ENCODE data around the gene VARS1. TPM values are rescaled to one million over a fixed set of nuclear protein-coding genes. Genes with fewer than 3 reads are reported as not detected.

VARS1 gene
- total RNA-seq (2021; fragmentation: NEBNext Ultra II Directional; extraction: Animal tissue kit (Norgen Biotek cat#: 25700)) = 162 and 163 TPM in 2 replicates
- 53.5 and 99.3 TPM in 2 replicates for polyA plus RNA-seq (2011; rRNA removed)
- 38.7 TPM for polyA plus RNA-seq (2011; cell fraction: cytosol; rRNA removed)
- polyA plus RNA-seq (2011; cell fraction: nucleus; rRNA removed) = 191 TPM
- 141 to 169 TPM (median 165 TPM) in 4 replicates for polyA plus RNA-seq (2012, experiment 1 of 2)
- polyA plus RNA-seq (2012, experiment 2 of 2) = 254 TPM
- 75.9 TPM for polyA plus RNA-seq (2013, experiment 1 of 2)
- 66.0 TPM for polyA plus RNA-seq (2013, experiment 2 of 2)
- polyA minus RNA-seq (2011; rRNA and poly(A)+ RNA removed) = 123 and 151 TPM in 2 replicates
- 89.3 TPM for polyA minus RNA-seq (2011; cell fraction: cytosol; rRNA and poly(A)+ RNA removed)
- polyA minus RNA-seq (2011; cell fraction: nucleus; rRNA and poly(A)+ RNA removed) = 72.5 TPM
- long read RNA-seq, experiment 1, full-length matches to known transcripts = 13 of 125 reads
- long read RNA-seq, experiment 1, partial matches to known transcripts = 90 of 125 reads
- long read RNA-seq, experiment 1, other reads (novel, unspliced or antisense) = 22 of 125 reads
- long read RNA-seq, experiment 2, partial matches to known transcripts = 4 of 4 reads
- long read RNA-seq, experiment 2, other reads (novel, unspliced or antisense) = 0 of 4 reads

DNA sequence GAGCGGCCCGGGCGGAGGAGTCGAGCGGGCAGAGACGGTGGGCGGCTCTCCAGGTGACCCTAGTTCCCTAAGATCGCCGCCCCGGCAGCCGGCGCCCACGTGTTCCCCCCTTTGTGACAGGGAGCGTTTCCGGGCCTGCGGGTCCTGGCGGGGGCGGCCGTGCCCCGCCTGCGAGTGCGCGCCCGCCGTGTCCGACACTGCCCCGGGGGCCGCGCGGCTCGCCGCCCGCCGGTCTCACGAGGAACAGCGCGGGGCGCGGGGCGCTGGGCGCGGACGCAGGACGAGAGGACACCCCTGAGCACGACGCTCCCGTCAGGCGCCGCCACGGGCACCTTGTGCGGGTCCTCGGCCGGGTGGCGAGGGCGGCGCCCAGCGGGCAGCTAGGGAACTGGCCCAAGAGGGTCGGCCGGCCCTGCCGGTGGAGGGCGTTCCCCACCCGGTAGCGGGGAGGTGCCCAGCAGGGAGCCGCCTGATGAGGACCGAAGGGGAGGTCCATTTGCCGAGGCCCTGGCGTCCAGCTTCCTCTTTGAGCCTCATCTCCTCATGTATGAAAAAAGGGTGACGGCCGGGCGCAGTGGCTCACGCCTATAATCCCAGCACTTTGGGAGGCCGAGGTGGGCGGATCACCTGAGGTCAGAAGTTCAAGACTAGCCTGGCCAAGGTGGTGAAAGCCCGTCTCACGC, at the start of gene VARS1:
Gene VARS1 (minus strand): TSS at position 137 of the 683 bp plus-strand sequence. CDS start 535 bp downstream, outside the sequence.
- Histone ChIP-seq H2BK12ac (ENCODE audit: low read depth, low read length) (no peak within 1 kb of the TSS), H4K8ac (ENCODE audit: extremely low read depth, insufficient read depth, low read length) (peak within 1 kb of the TSS; percentile 99), H3K9ac (replicated peaks in 1 of 4; ENCODE audit: extremely low read depth in 1 of 4, low read depth in 3 of 4, low read length in 3 of 4) (peak within 1 kb of the TSS; percentile 77 to 99 (median 95)), H3K4me2 (ENCODE audit: insufficient read depth in 1 of 2, low read depth in 2 of 2, low read length in 2 of 2) (peak within 1 kb of the TSS; percentile 89 to 94), H3K4ac (replicated peaks; ENCODE audit: insufficient read length, low read depth, low read length) (peak within 1 kb of the TSS; percentile 78), H3K14ac (ENCODE audit: insufficient read length) (no peak within 1 kb of the TSS), H3K36me3 (ENCODE audit: control insufficient read depth in 2 of 4, insufficient read depth in 4 of 4, low read length in 3 of 4) (peaks cover 2 to 28% (median 12%) of the 10 kb centered on the region in 4 experiments; a peak in 6 of 8 replicates), H2BK20ac (ENCODE audit: low read length) (no peak within 1 kb of the TSS), H3K4me3 (ENCODE audit: extremely low read depth in 1 of 4, insufficient read depth in 2 of 4, low read depth in 3 of 4, low read length in 4 of 4) (peak within 1 kb of the TSS; percentile 82 to 95 (median 90)), H3K79me2 (ENCODE audit: control insufficient read depth in 1 of 2, insufficient read depth in 2 of 2, low read length in 2 of 2) (peaks cover 0 to 19% of the 10 kb centered on the region in 2 experiments; a peak in 2 of 4 replicates), H2AFZ (ENCODE audit: low read length) (no peak within 1 kb of the TSS), H4K20me1 (replicated peaks in 1 of 2; ENCODE audit: control insufficient read depth in 1 of 2, insufficient read depth in 2 of 2, low read length in 2 of 2) (peaks cover 1 to 6% of the 10 kb centered on the region in 2 experiments), H3K4me1 (replicated peaks in 1 of 4; ENCODE audit: control insufficient read depth in 3 of 4, insufficient read depth in 4 of 4, low read length in 3 of 4) (peaks cover 0 to 2% (median under 1%) of the 10 kb centered on the region in 4 experiments; a peak in 3 of 7 replicates), H3K56ac (replicated peaks; ENCODE audit: insufficient read length, low read depth, low read length) (peak within 1 kb of the TSS; percentile 86), H2BK15ac (ENCODE audit: low read length) (peak within 1 kb of the TSS; percentile 99; the same call in 1 of the 2 replicates), H3K23me2 (ENCODE audit: low read depth, low read length) (peaks cover 5% of the 10 kb centered on the region; the same call in 1 of the 2 replicates), H3K9me3 (ENCODE audit: insufficient read depth in 2 of 2, low read depth in 1 of 2, low read length in 1 of 2) (no peaks in the 10 kb centered on the region), H3K18ac (ENCODE audit: extremely low read depth, low read length) (peak within 1 kb of the TSS; percentile 99), H4K91ac (replicated peaks; ENCODE audit: insufficient read length, low read length) (peak within 1 kb of the TSS; percentile 99), H3K23ac (ENCODE audit: insufficient read length) (no peak within 1 kb of the TSS), H3K27me3 (replicated peaks in 1 of 4; ENCODE audit: control insufficient read depth in 3 of 4, extremely low read depth in 1 of 4, insufficient read depth in 3 of 4, low read length in 3 of 4) (no peaks in the 10 kb centered on the region), H2BK5ac (ENCODE audit: low read depth, low read length) (peak within 1 kb of the TSS; percentile 73), H2BK120ac (replicated peaks; ENCODE audit: low read depth, low read length) (peak within 1 kb of the TSS; percentile 75), H4K5ac (ENCODE audit: insufficient read length, low read depth, low read length) (peak within 1 kb of the TSS; percentile 98), H3K27ac (ENCODE audit: low read depth, low read length) (peak within 1 kb of the TSS; percentile 99), H2AK5ac (ENCODE audit: low read depth, low read length) (no peak within 1 kb of the TSS), H3K79me1 (ENCODE audit: low read depth, low read length) (peaks cover 3% of the 10 kb centered on the region; the same call in 1 of the 2 replicates)
- FAIRE-seq = no peak
- DNase-seq (ENCODE audit: low read depth in 1 of 2, low spot score in 2 of 2) = peak in 1 of 2 experiments; percentile 96
- ChIA-PET CTCF (ENCODE audit: partially characterized antibody) (interaction anchor here (0.5 to 5.9 kb wide), 25 partner anchors 9 to 157 kb away, joined by 3 to 28 read pairs (median 3); partner anchors contain the start of genes HSPA1A, HSPA1B, HSPA1L and LSM2), POLR2A (ENCODE audit: partially characterized antibody) (interaction anchor here (0.6 to 7.6 kb wide), 40 partner anchors 9 to 255 kb away, joined by 3 to 81 read pairs (median 4); partner anchors contain the start of genes ABHD16A, BAG6, DXO and EHMT2)
- WGBS, 2 experiments (ENCODE audit: extremely low coverage in 1 of 2, insufficient coverage in 1 of 2, insufficient read length in 1 of 2, insufficient replicate concordance in 2 of 2, low coverage in 1 of 2, low lambda C conversion rate in 2 of 2, missing lambda C conversion rate in 1 of 2) = 4% methylated on average over 56 of the region's 75 CpGs; no CpG with 5 or more reads in 1 of the 2 experiments
- TF ChIP-seq TBP (IDR thresholded peaks at IDR 0.05; ENCODE audit: low read depth, low read length) = peak; percentile 58; the same call in 1 of the 2 replicates
- TF ChIP-seq, protein P1, sequence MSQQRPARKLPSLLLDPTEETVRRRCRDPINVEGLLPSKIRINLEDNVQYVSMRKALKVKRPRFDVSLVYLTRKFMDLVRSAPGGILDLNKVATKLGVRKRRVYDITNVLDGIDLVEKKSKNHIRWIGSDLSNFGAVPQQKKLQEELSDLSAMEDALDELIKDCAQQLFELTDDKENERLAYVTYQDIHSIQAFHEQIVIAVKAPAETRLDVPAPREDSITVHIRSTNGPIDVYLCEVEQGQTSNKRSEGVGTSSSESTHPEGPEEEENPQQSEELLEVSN (IDR thresholded peaks at IDR 0.05) = peak; percentile 51; the same call in 1 of the 2 replicates
- TF ChIP-seq TAF1 (IDR thresholded peaks at IDR 0.05; ENCODE audit: low read depth, low read length) = peak; percentile 31; the same call in 1 of the 2 replicates
- TF ChIP-seq CBX8 (IDR thresholded peaks at IDR 0.05; ENCODE audit: borderline replicate concordance, low read depth, low read length) = no peak
- TF ChIP-seq RAD21 (IDR thresholded peaks at IDR 0.05 in 1 of 2, conservative IDR thresholded peaks at IDR 0.05 in 1 of 2; ENCODE audit: low read depth in 2 of 2, low read length in 2 of 2) = peak; percentile 71 to 79
- TF ChIP-seq HDAC6 (IDR thresholded peaks at IDR 0.05; ENCODE audit: low read depth, low read length) = no peak
- TF ChIP-seq KDM4A (IDR thresholded peaks at IDR 0.05; ENCODE audit: low read depth, low read length, severe bottlenecking) = no peak
